IPS-18c (cell line): ENCODE data around the gene CEBPG.

Source experiments
- H3K4me3 ChIP-seq: 2 replicates; pipeline ENCODE4 v1.7.0; 2013; ENCODE audit warnings: low read depth, mild to moderate bottlenecking, low read length, moderate library complexity; ENCODE audit not compliant: insufficient read depth
- H3K9me3 ChIP-seq: one replicate; pipeline ENCODE4 v1.6.1; 2013; ENCODE audit warnings: mild to moderate bottlenecking, low read length, moderate library complexity; ENCODE audit not compliant: control insufficient read depth, insufficient read depth

CEBPG gene

DNA sequence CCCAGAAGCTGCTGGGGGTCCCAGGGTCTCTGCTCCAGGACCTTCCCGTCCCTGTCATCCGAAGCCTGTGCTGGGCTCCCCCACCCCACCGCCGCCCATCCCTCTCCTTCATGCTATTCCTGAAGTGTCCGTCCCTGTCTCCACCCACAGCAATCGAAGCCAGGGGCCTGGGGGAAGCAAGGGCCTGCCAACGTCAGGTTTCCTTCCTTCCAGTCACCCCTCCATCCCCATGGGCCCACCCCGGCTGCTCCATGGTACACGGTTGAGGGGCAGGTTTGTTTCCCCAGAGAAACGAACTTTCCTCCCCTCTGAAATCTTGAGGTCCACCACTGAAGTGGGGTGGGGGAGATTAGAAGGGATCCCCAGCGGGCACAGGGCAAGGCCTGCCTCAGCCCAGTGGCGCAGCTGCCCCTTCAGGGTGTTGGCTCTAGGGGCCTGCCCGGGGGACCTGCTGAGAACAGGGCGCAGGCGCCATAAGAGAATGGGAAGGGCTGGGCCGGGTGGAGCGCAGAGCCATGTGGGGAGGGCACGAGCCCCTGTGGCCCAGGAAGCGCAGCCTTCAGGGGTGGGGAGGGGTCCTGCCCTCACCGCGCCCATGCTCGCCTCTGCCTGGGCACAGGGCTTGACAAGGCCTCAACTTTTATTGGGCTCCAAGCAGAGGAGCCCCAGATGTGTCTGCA is 16.1 kb downstream of the CEBPG start:
- H3K4me3 ChIP-seq: no peak overlapping the region

GRCh38 chr19:33390101-33390907 is 16.8 kb downstream of the CEBPG start:
- no peak overlapping the region for H3K4me3 ChIP-seq

More for the DNA sequence above, 16.1 kb downstream of the CEBPG start:
- H3K9me3 ChIP-seq: peaks cover 2% of the 10 kb centered on the region

DNA sequence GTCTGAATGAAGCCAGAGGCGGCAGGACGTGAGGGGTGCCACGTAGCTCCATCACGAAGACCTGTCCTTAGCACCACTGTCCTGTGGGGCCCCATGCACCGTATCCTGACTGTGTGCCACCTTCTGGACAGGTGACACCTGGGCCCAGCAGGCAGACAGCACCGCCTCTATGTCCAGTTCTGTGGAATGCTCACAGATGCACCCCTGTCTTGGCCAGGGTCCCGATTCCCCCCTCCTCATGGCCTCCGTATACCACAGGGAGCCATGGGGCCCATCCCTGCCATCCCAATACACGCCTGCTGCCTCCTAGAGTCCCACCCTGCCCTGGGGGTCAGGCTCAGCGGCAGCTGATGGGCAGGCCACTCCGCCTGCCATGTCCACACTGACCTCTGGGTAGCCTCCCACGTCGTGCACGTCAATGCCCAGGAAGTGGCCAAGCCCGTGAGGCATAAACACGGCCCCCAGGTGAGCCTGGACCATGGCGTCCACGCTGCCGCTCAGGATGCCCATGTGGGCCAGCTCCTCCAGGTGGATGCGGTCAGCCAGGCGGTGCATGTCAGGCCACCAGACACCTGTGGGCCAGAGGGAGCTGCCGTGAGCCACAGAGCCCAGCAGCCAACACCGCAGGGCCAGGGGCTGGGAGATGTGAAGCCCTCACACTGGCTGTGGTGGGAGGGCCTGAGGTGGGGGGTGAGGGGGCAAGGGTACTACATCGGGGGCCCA is 17.6 kb downstream of the CEBPG start:
- no peak overlapping the region for H3K4me3 ChIP-seq

More at GRCh38 chr19:33390101-33390907, 16.8 kb downstream of the CEBPG start:
- peaks cover 2% of the 10 kb centered on the region for H3K9me3 ChIP-seq

GRCh38 chr19:33391631-33392249 is 18.2 kb downstream of the CEBPG start:
- peaks cover 2% of the 10 kb centered on the region for H3K9me3 ChIP-seq

More for the DNA sequence above, 17.6 kb downstream of the CEBPG start:
- peaks cover 2% of the 10 kb centered on the region for H3K9me3 ChIP-seq

GRCh38 chr19:33392341-33393285 is 19.1 kb downstream of the CEBPG start:
- peaks cover 2% of the 10 kb centered on the region for H3K9me3 ChIP-seq
- H3K4me3 ChIP-seq: no peak overlapping the region

More at GRCh38 chr19:33391631-33392249, 18.2 kb downstream of the CEBPG start:
- no peak overlapping the region for H3K4me3 ChIP-seq

- H3K4me3 ChIP-seq: no peak overlapping the region
- H3K9me3 ChIP-seq: peaks cover 2% of the 10 kb centered on the region
These were observed 19.9 kb downstream of the CEBPG start for GRCh38 chr19:33393286-33394005.

GRCh38 chr19:33394006-33394722 is 20.7 kb downstream of the CEBPG start:
- Histone ChIP-seq H3K9me3 (peaks cover 2% of the 10 kb centered on the region), H3K4me3 (no peak overlapping the region)

DNA sequence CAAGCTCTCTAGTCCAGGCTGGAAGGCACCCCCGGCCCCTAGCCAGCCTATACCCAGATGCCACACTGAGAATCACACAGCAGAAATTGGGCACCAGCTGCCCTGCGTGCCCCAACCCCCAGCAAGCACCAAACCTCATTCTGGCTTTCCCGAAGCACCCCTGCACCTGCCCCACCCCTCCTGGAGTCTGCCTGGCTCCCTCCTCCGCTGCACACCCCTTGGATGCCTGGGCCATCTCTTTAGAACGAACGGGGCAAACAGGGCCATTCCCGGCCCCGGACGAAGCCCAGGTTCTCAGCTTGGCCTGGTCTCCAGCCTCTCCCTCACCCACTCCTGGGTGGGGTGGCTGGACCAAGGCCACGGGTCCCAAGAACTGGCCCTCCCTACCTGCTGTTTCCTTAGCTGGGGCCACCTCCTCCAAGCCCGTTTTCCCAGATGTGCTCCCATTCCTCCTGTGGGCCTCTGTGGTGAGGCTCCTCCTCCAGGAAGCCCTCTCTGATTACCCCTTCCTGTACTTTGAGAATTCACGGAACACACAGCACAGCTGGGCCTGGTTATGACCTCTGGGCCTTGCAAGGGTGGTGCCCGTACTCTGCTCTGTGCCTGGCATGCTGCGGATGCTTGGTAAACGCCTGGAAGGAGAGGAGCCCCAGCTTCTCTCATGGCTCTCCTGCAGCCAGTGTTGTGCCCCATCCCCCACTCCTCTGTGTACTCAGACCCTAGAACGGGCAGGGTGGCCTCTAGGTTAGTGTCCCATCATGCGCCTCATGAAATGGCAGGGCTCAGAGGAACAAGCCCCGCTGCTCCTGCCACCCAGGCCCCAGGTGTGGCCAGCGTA is 21.4 kb downstream of the CEBPG start:
- Histone ChIP-seq H3K9me3 (peaks cover 2% of the 10 kb centered on the region), H3K4me3 (no peak overlapping the region)

- Histone ChIP-seq H3K9me3 (peaks cover 2% of the 10 kb centered on the region), H3K4me3 (no peak overlapping the region)
These were observed 22.3 kb downstream of the CEBPG start for GRCh38 chr19:33395561-33396550.

DNA sequence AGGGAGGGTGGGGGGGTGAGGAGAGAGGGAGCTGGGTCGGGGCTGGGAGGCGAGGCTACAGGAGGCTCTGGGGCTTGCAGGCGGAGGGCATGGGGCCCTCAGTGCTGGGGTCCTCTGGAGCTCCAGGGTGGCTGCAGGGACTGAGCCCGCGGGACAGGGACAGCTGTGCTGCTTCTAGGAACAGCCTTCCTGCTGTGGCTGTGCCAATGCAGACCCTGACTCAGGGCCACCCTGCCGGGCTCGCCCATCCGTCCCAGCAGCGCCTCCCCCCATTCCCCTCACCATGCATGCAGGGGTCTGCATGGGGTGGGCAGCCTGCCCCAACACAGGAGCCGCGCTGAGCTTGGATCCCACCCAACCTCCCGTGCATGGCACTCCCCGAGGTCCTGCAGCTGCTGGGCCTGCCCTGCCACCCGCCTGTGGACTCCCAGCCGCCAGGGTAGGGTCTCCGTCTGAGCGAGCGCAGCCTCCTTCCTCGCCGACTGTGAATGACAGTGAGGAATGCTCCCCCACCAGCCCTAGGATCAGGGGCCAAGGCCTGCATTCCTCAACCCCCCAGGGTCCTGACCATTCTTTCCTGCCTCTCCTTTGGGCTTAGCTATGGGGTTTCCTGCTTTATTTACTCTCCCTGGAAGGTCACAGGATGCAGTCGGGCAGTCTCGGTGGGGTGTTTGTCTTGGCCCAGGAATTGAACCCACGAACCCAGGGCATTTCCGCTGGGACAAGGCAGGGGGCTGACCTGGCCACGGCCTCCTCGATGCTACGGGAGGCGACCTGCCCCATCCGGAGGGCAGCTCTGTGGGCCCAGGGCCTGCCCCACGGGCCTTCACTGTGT is 23.4 kb downstream of the CEBPG start:
- H3K4me3 ChIP-seq: no peak overlapping the region
- H3K9me3 ChIP-seq: no peaks in the 10 kb centered on the region

GRCh38 chr19:33397536-33398360 is 24.2 kb downstream of the CEBPG start:
- H3K9me3 ChIP-seq: no peaks in the 10 kb centered on the region

More at GRCh38 chr19:33397536-33398360, 24.2 kb downstream of the CEBPG start:
- no peak overlapping the region for H3K4me3 ChIP-seq
